Astrocyte (in vitro differentiated cells and primary cell): ENCODE data around the gene OSBPL5. TPM values are rescaled to one million over a fixed set of nuclear protein-coding genes. Genes with fewer than 3 reads are reported as not detected.

Experiments
- DNase-seq: peaks from one replicate; pipeline ENCODE4 v3.0.0-alpha.2; 2010; ENCODE audit warnings: low read depth
- FAIRE-seq: peaks from 2 replicates; lab custom pipeline; 2011; peaks lifted over from hg19 to GRCh38; lab: Jason Lieb, UNC
- H2AFZ ChIP-seq: 2 replicates; pipeline ENCODE4 v1.6.0; 2012; ENCODE audit warnings: low read depth, low read length, inconsistent platforms
- H3K27ac ChIP-seq: 2 replicates; pipeline ENCODE4 v1.5.1; 2011; ENCODE audit warnings: low read depth, low read length, inconsistent platforms
- H3K27me3 ChIP-seq: 2 replicates; pipeline ENCODE4 v1.6.0; 2011; ENCODE audit warnings: low read length, inconsistent platforms; ENCODE audit not compliant: insufficient read depth
- H3K36me3 ChIP-seq: 2 replicates; pipeline ENCODE4 v1.5.1; 2011; ENCODE audit warnings: low read length, inconsistent platforms; ENCODE audit not compliant: insufficient read depth
- H3K4me1 ChIP-seq: 2 replicates; pipeline ENCODE4 v1.5.1; 2011; ENCODE audit warnings: low read length, inconsistent platforms; ENCODE audit not compliant: insufficient read depth
- H3K4me2 ChIP-seq: 2 replicates; pipeline ENCODE4 v1.6.0; 2012; ENCODE audit warnings: low read length, inconsistent platforms
- H3K4me3 ChIP-seq: 2 replicates; pipeline ENCODE4 v1.5.1; 2011; ENCODE audit warnings: low read depth, mild to moderate bottlenecking, low read length, inconsistent platforms; ENCODE audit not compliant: insufficient read depth
- H3K79me2 ChIP-seq: 2 replicates; pipeline ENCODE4 v1.6.0; 2012; ENCODE audit warnings: mild to moderate bottlenecking, low read length, inconsistent platforms; ENCODE audit not compliant: insufficient read depth
- H3K9ac ChIP-seq: 2 replicates; pipeline ENCODE4 v1.6.0; 2012; ENCODE audit warnings: mild to moderate bottlenecking, low read length, inconsistent platforms
- H3K9me3 ChIP-seq: 2 replicates; pipeline ENCODE4 v1.5.1; 2012; ENCODE audit warnings: low read depth, mild to moderate bottlenecking, low read length, inconsistent platforms; ENCODE audit not compliant: insufficient read depth
- H4K20me1 ChIP-seq: 2 replicates; pipeline ENCODE4 v1.6.0; 2012; ENCODE audit warnings: low read length, inconsistent platforms; ENCODE audit not compliant: insufficient read depth
- H3K27ac Mint-ChIP-seq: one replicate; pipeline ENCODE4 v1.8.0; 2021; ENCODE audit warnings: mild to moderate bottlenecking, mixed read lengths; ENCODE audit not compliant: unreplicated experiment
- H3K27me3 Mint-ChIP-seq: one replicate; pipeline ENCODE4 v1.8.0; 2021; ENCODE audit warnings: low read depth, mixed read lengths; ENCODE audit not compliant: unreplicated experiment
- H3K36me3 Mint-ChIP-seq: one replicate; pipeline ENCODE4 v1.8.0; 2021; ENCODE audit warnings: low read depth, mixed read lengths; ENCODE audit not compliant: unreplicated experiment
- H3K4me1 Mint-ChIP-seq: one replicate; pipeline ENCODE4 v1.8.0; 2021; ENCODE audit warnings: low read depth, mixed read lengths; ENCODE audit not compliant: unreplicated experiment
- H3K4me3 Mint-ChIP-seq: one replicate; pipeline ENCODE4 v1.8.0; 2021; ENCODE audit warnings: mild to moderate bottlenecking, moderate library complexity, mixed read lengths; ENCODE audit not compliant: unreplicated experiment
- H3K9me3 Mint-ChIP-seq: one replicate; pipeline ENCODE4 v1.8.0; 2021; ENCODE audit warnings: mild to moderate bottlenecking, mixed read lengths; ENCODE audit not compliant: unreplicated experiment
- CTCF ChIP-seq: IDR thresholded peaks from 2 replicates; pipeline ENCODE4 v1.5.1; 2011; ENCODE audit warnings: low read depth, mild to moderate bottlenecking, inconsistent platforms, low read length, moderate library complexity; ENCODE audit not compliant: insufficient read depth
- EZH2 ChIP-seq: IDR thresholded peaks from 2 replicates; pipeline ENCODE4 v1.6.1; 2012; ENCODE audit warnings: mild to moderate bottlenecking, low read length, inconsistent platforms; ENCODE audit not compliant: insufficient read depth
- total RNA-seq: library from RNA; stranded (reverse); gene quantifications from 2 replicates; pipeline ENCODE4 v1.2.1, GENCODE V29; 2021

OSBPL5 gene
- total RNA-seq, 1 donor from 2014 or later, result 29.0 TPM

GRCh38 chr11:3149852-3150188 is 15.3 kb downstream of the OSBPL5 start:
- H3K4me3 Mint-ChIP-seq, result no peak overlapping the region
- no peak overlapping the region for H3K9ac ChIP-seq
- no peaks in the 10 kb centered on the region for H3K36me3 ChIP-seq
- H3K27me3 Mint-ChIP-seq, result no peaks in the 10 kb centered on the region
- H3K9me3 Mint-ChIP-seq, result no peaks in the 10 kb centered on the region
- H3K4me3 ChIP-seq, result no peak overlapping the region
- H3K4me1 ChIP-seq, result peaks cover 33% of the 10 kb centered on the region
- peaks cover 92% of the 10 kb centered on the region for H4K20me1 ChIP-seq
- FAIRE-seq, result no peak
- no peak for DNase-seq
- H3K27me3 ChIP-seq, result no peaks in the 10 kb centered on the region
- H3K79me2 ChIP-seq, result peaks cover 71% of the 10 kb centered on the region
- TF ChIP-seq EZH2 (no peak), CTCF (no peak)
- no peak overlapping the region for H2AFZ ChIP-seq
- peaks cover 13% of the 10 kb centered on the region for H3K36me3 Mint-ChIP-seq
- H3K9me3 ChIP-seq, result no peaks in the 10 kb centered on the region
- peaks cover 31% of the 10 kb centered on the region for H3K4me1 Mint-ChIP-seq
- no peak overlapping the region for H3K27ac Mint-ChIP-seq
- no peak overlapping the region for H3K27ac ChIP-seq
- no peak overlapping the region for H3K4me2 ChIP-seq

GRCh38 chr11:3148990-3149851 is 15.9 kb downstream of the OSBPL5 start:
- no peaks in the 10 kb centered on the region for H3K36me3 ChIP-seq
- TF ChIP-seq CTCF (no peak), EZH2 (no peak)
- H3K27ac Mint-ChIP-seq, result no peak overlapping the region
- no peaks in the 10 kb centered on the region for H3K27me3 ChIP-seq
- no peak overlapping the region for H3K4me3 Mint-ChIP-seq
- H3K4me3 ChIP-seq, result no peak overlapping the region
- peaks cover 98% of the 10 kb centered on the region for H4K20me1 ChIP-seq
- no peaks in the 10 kb centered on the region for H3K9me3 ChIP-seq
- no peak overlapping the region for H3K4me2 ChIP-seq
- no peak overlapping the region for H3K9ac ChIP-seq
- H3K27ac ChIP-seq, result no peak overlapping the region
- peaks cover 69% of the 10 kb centered on the region for H3K79me2 ChIP-seq
- FAIRE-seq, result no peak
- H3K36me3 Mint-ChIP-seq, result peaks cover 15% of the 10 kb centered on the region
- H3K4me1 Mint-ChIP-seq, result peaks cover 31% of the 10 kb centered on the region
- H3K9me3 Mint-ChIP-seq, result no peaks in the 10 kb centered on the region
- no peak overlapping the region for H2AFZ ChIP-seq
- peaks cover 29% of the 10 kb centered on the region for H3K4me1 ChIP-seq
- DNase-seq, result no peak
- no peaks in the 10 kb centered on the region for H3K27me3 Mint-ChIP-seq
